GM12878 (cell line): ENCODE data around the gene UNCX. TPM values are rescaled to one million over a fixed set of nuclear protein-coding genes. Genes with fewer than 3 reads are reported as not detected.

Experiments
- ATAC-seq: fragments of 200-7000 bp; cut with Tn5 transposase; 3 replicates; pipeline ENCODE4 v1.9.1; 2020; ENCODE audit warnings: mild to moderate bottlenecking, moderate library complexity
- BruUV-seq: library from RNA; stranded (reverse); fragments of 400-500 nt; replicated peaks from 2 replicates; lab custom pipeline; 2021; lab: Mats Ljungman, UMichigan
- CTCF ChIA-PET: fragments of 300-600 bp; sonication (Branson Sonifier 250); formaldehyde crosslinking; extraction: SDS; loops from one replicate; lab custom pipeline; 2021; ENCODE audit warnings: inconsistent platforms; lab: Yijun Ruan, JAX
- POLR2A ChIA-PET: fragments of 350-600 bp; formaldehyde crosslinking; extraction: SDS; loops from one replicate; lab custom pipeline; 2021; ENCODE audit warnings: inconsistent platforms; lab: Charles Lee
- RAD21 ChIA-PET: fragments of 300-600 bp; sonication (Branson Sonifier 250); formaldehyde crosslinking; loops from one replicate; lab custom pipeline; 2023; ENCODE audit warnings: antibody characterized with exemption; ENCODE audit not compliant: unreplicated experiment; lab: Charles Lee
- SMC1A ChIA-PET: fragments of 300-600 bp; sonication (Branson Sonifier 250); formaldehyde crosslinking; loops from one replicate; lab custom pipeline; 2023; ENCODE audit not compliant: unreplicated experiment, uncharacterized antibody; lab: Charles Lee
- DNase-seq: peaks from one replicate; pipeline ENCODE4 v3.0.0-alpha.2; 2011; ENCODE audit warnings: low read depth, low spot score
- FAIRE-seq: peaks from 3 replicates; lab custom pipeline; 2011; peaks lifted over from hg19 to GRCh38; lab: Jason Lieb, UNC
- H2AFZ ChIP-seq: 2 replicates; pipeline ENCODE4 v1.6.0; 2011; ENCODE audit warnings: low read depth, low read length, control low read depth; ENCODE audit not compliant: control insufficient read depth
- H3K27ac ChIP-seq: 2 replicates; pipeline ENCODE4 v1.5.1; 2011; ENCODE audit warnings: control low read depth; ENCODE audit not compliant: control insufficient read depth, insufficient read depth
- H3K27me3 ChIP-seq, 2 experiments: replicated peaks in 1 of 2; 2 replicates each; pipeline versions ENCODE4 v1.6.0 to v1.6.1; 2011; ENCODE audit warnings: low read length in 1 of 2; ENCODE audit not compliant: control insufficient read depth in 2 of 2, insufficient read depth in 2 of 2
- H3K36me3 ChIP-seq, 2 experiments: 2 replicates each; pipeline ENCODE4 v1.5.1; 2011; ENCODE audit warnings: low read length in 1 of 2; ENCODE audit not compliant: control insufficient read depth in 2 of 2, insufficient read depth in 2 of 2
- H3K4me1 ChIP-seq: 2 replicates; pipeline ENCODE4 v1.6.1; 2011; ENCODE audit warnings: mild to moderate bottlenecking, low read length, moderate library complexity, mixed read lengths; ENCODE audit not compliant: control insufficient read depth, insufficient read depth
- H3K4me2 ChIP-seq: 2 replicates; pipeline ENCODE4 v1.6.0; 2011; ENCODE audit warnings: control low read depth; ENCODE audit not compliant: control insufficient read depth, insufficient read depth
- H3K4me3 ChIP-seq: fragments of 200-600 bp; sonication (generic); 2 replicates; pipeline ENCODE4 v1.5.1; 2016
- H3K79me2 ChIP-seq: 2 replicates; pipeline ENCODE4 v1.6.0; 2011; ENCODE audit warnings: low read length; ENCODE audit not compliant: control insufficient read depth, insufficient read depth
- H3K9ac ChIP-seq: 2 replicates; pipeline ENCODE4 v1.8.0; 2011; ENCODE audit warnings: low read length, control low read depth, mixed read lengths; ENCODE audit not compliant: control insufficient read depth, insufficient read depth
- H3K9me3 ChIP-seq: replicated peaks from 3 replicates; pipeline ENCODE4 v1.5.1; 2011; ENCODE audit warnings: mild to moderate bottlenecking, low read length; ENCODE audit not compliant: control insufficient read depth, insufficient read depth
- H4K20me1 ChIP-seq: 2 replicates; pipeline ENCODE4 v1.6.0; 2011; ENCODE audit not compliant: control insufficient read depth, insufficient read depth
- NR2C1 ChIP-seq: fragments of 450-650 bp; IDR thresholded peaks from 2 replicates; pipeline ENCODE4 v1.6.1; 2017; ENCODE audit warnings: antibody characterized with exemption, mild to moderate bottlenecking, moderate library complexity
- PAX8 ChIP-seq: fragments of 450-650 bp; IDR thresholded peaks from 2 replicates; pipeline ENCODE4 v1.6.1; 2017; ENCODE audit warnings: mild to moderate bottlenecking, moderate library complexity
- RBBP5 ChIP-seq: fragments of 200-600 bp; sonication (generic); conservative IDR thresholded peaks from 2 replicates; pipeline ENCODE4 v1.6.1; 2016
- SREBF1 ChIP-seq: IDR thresholded peaks from 2 replicates; pipeline ENCODE4 v1.6.1; 2012; ENCODE audit warnings: mild to moderate bottlenecking, low read length
- SREBF2 ChIP-seq: IDR thresholded peaks from 2 replicates; pipeline ENCODE4 v1.6.1; 2012; ENCODE audit warnings: mild to moderate bottlenecking, low read length
- WGBS: methylation state at CpG from one replicate; pipeline ENCODE4 v1.1.6; 2016; ENCODE audit warnings: low lambda C conversion rate; ENCODE audit not compliant: insufficient replicate concordance, insufficient coverage; ENCODE audit errors: missing lambda C conversion rate; 5-methylcytosine and 5-hydroxymethylcytosine counted together
- in situ Hi-C: fragments of 300-500 bp; cut with MboI; formaldehyde crosslinking; loops from 9 replicates; pipeline ENCODE4 v1.14.3; 2018; ENCODE audit warnings: mixed read lengths
- intact Hi-C: fragments of 100-400 bp; cut with micrococcal nuclease; formaldehyde crosslinking; loops from one replicate; pipeline ENCODE4 v1.14.2; 2022; ENCODE audit not compliant: unreplicated experiment
- polyA plus RNA-seq, 11 experiments: library from polyadenylated mRNA; depleted of rRNA in 4 of 11; unstranded in 6 of 11; stranded (reverse) in 5 of 11; fragments of >200 nt; fragmentation: Nextera tagmentation in 4 of 11; fragmentation: Illumina TruSeq in 1 of 11; extraction: Ambion mirVana in 4 of 11; extraction: Trizol in 1 of 11; gene quantifications; 1 replicate in 1 of 11; 2 replicates in 10 of 11; pipeline versions ENCODE4 v1.2.1 to v1.2.3, GENCODE V29; 2011 to 2016; ENCODE audit warnings: inconsistent platforms in 2 of 11, missing spikeins in 2 of 11, low read depth in 1 of 11
- total RNA-seq, 4 experiments: library from RNA; depleted of rRNA in 3 of 4; stranded (reverse); fragments of >200 nt in 3 of 4; fragmentation: Illumina TruSeq in 1 of 4; extraction: Trizol in 1 of 4; gene quantifications; 2 replicates each; pipeline versions ENCODE4 v1.2.1 to v1.2.3, GENCODE V29; 2013 to 2021
- TF ChIP-seq, protein P1 (sequence below): IDR thresholded peaks from 2 replicates; pipeline ENCODE4 v1.6.1; 2012; ENCODE audit warnings: mild to moderate bottlenecking, low read depth, low read length
- TF ChIP-seq, protein P2 (sequence below): fragments of 450-650 bp; IDR thresholded peaks from 2 replicates; pipeline ENCODE4 v1.6.1; 2016; ENCODE audit warnings: mild to moderate bottlenecking

Gene UNCX
- total and polyA plus RNA-seq, 10 of the 15 experiments (the other 5 are each of a cell fraction or from before 2014, with no cell fraction given), result not detected

DNA sequence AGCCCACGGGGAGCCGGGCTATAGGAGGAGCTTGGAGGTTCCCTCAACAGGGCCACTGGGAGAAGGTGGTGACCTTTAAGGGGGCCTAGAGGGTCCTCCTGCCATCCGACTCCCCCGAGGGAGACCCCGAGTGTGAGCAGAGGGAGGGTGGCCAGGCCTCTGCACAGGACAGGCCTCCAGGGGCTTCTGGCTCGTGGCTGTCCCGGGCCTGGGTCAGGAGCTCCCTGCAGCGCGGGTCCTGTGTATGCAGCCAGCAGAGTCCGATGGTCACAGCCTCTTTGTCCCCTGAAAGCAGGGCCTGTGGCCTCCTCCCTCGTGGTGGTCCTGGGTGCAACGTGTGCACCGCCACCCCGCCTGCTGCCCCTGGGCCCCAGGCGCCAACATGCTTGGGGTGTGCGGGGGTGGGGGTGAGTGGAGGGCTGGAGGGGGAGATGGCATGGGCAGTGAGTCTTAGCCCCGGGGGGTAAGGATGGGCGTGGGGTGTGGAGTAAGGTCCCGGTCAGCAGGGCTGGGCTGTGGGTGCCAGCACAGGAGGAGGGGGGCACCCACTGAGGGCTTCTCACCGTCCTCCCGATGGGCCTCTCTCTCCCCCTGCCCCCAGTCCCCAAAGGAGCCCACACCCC lies 27.1 kb downstream of the UNCX start:
- WGBS, result 28% methylated on average over 15 of the region's 21 CpGs
- ChIA-PET CTCF (no interaction called here), POLR2A (no interaction called here), SMC1A (no interaction called here), RAD21 (no interaction called here)
- H3K27ac ChIP-seq, result no peak overlapping the region
- no peaks in the 10 kb centered on the region for H4K20me1 ChIP-seq
- in situ Hi-C loops (no loop called here), intact Hi-C loops (no loop called here)
- H3K4me3 ChIP-seq, result no peak overlapping the region
- DNase-seq, result no peak
- no peaks in the 10 kb centered on the region for H3K4me1 ChIP-seq
- H3K4me2 ChIP-seq, result no peak overlapping the region
- no peaks in the 10 kb centered on the region for H3K36me3 ChIP-seq
- no peaks in the 10 kb centered on the region for H3K9me3 ChIP-seq
- no peak for ATAC-seq
- BruUV-seq, result no TSS peak
- no peak overlapping the region for H2AFZ ChIP-seq
- H3K9ac ChIP-seq, result no peak overlapping the region
- H3K79me2 ChIP-seq, result no peaks in the 10 kb centered on the region
- no peaks in the 10 kb centered on the region; a peak in 1 of 4 replicates for H3K27me3 ChIP-seq
- FAIRE-seq, result no peak
- TF ChIP-seq, protein P1, sequence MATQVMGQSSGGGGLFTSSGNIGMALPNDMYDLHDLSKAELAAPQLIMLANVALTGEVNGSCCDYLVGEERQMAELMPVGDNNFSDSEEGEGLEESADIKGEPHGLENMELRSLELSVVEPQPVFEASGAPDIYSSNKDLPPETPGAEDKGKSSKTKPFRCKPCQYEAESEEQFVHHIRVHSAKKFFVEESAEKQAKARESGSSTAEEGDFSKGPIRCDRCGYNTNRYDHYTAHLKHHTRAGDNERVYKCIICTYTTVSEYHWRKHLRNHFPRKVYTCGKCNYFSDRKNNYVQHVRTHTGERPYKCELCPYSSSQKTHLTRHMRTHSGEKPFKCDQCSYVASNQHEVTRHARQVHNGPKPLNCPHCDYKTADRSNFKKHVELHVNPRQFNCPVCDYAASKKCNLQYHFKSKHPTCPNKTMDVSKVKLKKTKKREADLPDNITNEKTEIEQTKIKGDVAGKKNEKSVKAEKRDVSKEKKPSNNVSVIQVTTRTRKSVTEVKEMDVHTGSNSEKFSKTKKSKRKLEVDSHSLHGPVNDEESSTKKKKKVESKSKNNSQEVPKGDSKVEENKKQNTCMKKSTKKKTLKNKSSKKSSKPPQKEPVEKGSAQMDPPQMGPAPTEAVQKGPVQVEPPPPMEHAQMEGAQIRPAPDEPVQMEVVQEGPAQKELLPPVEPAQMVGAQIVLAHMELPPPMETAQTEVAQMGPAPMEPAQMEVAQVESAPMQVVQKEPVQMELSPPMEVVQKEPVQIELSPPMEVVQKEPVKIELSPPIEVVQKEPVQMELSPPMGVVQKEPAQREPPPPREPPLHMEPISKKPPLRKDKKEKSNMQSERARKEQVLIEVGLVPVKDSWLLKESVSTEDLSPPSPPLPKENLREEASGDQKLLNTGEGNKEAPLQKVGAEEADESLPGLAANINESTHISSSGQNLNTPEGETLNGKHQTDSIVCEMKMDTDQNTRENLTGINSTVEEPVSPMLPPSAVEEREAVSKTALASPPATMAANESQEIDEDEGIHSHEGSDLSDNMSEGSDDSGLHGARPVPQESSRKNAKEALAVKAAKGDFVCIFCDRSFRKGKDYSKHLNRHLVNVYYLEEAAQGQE, result no peak
- TF ChIP-seq PAX8, result no peak
- no peak for TF ChIP-seq NR2C1
- no peak for TF ChIP-seq SREBF2
- TF ChIP-seq, protein P2, sequence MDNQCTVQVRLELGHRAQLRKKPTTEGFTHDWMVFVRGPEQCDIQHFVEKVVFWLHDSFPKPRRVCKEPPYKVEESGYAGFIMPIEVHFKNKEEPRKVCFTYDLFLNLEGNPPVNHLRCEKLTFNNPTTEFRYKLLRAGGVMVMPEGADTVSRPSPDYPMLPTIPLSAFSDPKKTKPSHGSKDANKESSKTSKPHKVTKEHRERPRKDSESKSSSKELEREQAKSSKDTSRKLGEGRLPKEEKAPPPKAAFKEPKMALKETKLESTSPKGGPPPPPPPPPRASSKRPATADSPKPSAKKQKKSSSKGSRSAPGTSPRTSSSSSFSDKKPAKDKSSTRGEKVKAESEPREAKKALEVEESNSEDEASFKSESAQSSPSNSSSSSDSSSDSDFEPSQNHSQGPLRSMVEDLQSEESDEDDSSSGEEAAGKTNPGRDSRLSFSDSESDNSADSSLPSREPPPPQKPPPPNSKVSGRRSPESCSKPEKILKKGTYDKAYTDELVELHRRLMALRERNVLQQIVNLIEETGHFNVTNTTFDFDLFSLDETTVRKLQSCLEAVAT, result no peak
- TF ChIP-seq SREBF1, result no peak
- no peak for TF ChIP-seq RBBP5
